Thoracic aorta (tissue), 2 donors: Measurements from ENCODE around the gene STOML1. TPM values are rescaled to one million over a fixed set of nuclear protein-coding genes. Genes with fewer than 3 reads are reported as not detected.
A peak's percentile ranks its signal among the peaks of the same experiment; 100 is the strongest.

Experiments
- ATAC-seq: fragments of 150-250 bp; one replicate; pipeline ENCODE4 v1.8.0; 2017; ENCODE audit warnings: low read depth; ENCODE audit not compliant: insufficient number of reproducible peaks, low FRiP score
- DNase-seq: peaks from one replicate; pipeline ENCODE4 v3.0.0-alpha.2; 2020; ENCODE audit warnings: low spot score
- H3K27ac ChIP-seq, 2 donors: fragments of 200-600 bp; sonication (generic); 1 replicate in 1 of 2; 2 replicates in 1 of 2; pipeline ENCODE4 v1.5.1; 2016; ENCODE audit warnings: mild to moderate bottlenecking in 2 of 2, moderate library complexity in 2 of 2
- H3K27me3 ChIP-seq: fragments of 200-600 bp; sonication (generic); replicated peaks from 2 replicates; pipeline ENCODE4 v1.6.0; 2016; ENCODE audit warnings: mild to moderate bottlenecking; ENCODE audit not compliant: insufficient read depth
- H3K36me3 ChIP-seq: fragments of 200-600 bp; sonication (generic); one replicate; pipeline ENCODE4 v1.5.1; 2016
- H3K4me1 ChIP-seq, 2 donors: fragments of 200-600 bp; sonication (generic); 1 replicate in 1 of 2; 2 replicates in 1 of 2; pipeline versions ENCODE4 v1.5.1 to v1.6.0; 2016; ENCODE audit warnings: low read depth in 2 of 2, mild to moderate bottlenecking in 1 of 2; ENCODE audit not compliant: control insufficient read depth in 1 of 2
- H3K4me3 ChIP-seq: fragments of 200-600 bp; sonication (generic); 2 replicates; pipeline ENCODE4 v1.5.1; 2016; ENCODE audit warnings: mild to moderate bottlenecking
- H3K9me3 ChIP-seq: fragments of 200-600 bp; sonication (generic); 2 replicates; pipeline ENCODE4 v1.5.1; 2016
- CTCF ChIP-seq: fragments of 200-600 bp; sonication (generic); IDR thresholded peaks from one replicate; pipeline ENCODE4 v1.5.1; 2019; ENCODE audit warnings: antibody characterized with exemption
- total RNA-seq, 2 donors: library from RNA; depleted of rRNA; stranded (reverse); fragments of >200 nt; gene quantifications; one replicate each; pipeline versions ENCODE4 v1.1.0 to v1.2.3, GENCODE V29; 2016

Gene STOML1
- total RNA-seq, 2 donors from 2014 or later, result 23.6 to 37.9 TPM

DNA sequence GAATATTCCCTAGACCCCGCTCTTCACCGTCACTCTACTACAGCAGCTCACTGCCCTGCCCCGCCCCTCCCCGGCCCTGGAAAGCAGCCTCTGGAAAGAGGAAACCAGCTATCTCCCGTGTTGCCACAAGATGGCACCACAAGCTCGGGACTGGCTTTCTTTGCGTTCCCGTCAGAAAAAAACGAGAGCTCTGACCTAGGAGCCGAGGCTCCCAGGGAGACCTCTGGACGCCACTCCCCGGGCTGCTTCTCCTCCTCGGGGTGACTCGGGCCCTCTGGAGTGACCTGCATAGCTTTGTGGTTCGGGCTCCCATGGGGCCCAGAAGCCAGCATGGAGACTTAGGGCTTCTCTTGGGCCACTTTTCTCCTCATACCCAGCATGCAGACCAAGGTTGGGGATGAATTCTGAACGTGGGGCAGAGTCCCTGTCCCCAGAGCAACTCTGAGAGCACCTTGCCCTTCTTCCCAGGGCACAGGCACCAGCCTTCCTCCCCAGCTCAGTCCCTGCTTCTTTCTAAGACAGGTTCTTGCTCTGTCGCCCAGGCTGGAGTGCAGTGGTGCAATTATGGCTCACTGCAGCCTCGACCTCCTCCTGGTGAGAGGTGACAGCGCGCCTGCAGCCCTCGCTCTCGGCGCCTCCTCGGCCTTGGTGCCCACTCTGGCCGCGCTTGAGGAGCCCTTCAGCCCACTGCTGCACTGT, 19.0 kb downstream of the STOML1 start:
- DNase-seq, result no peak
- TF ChIP-seq CTCF, result peak; percentile 81
- Histone ChIP-seq H3K27me3 (no peaks in the 10 kb centered on the region), H3K36me3 (no peaks in the 10 kb centered on the region), H3K4me3 (peak overlapping the region; percentile 55), H3K4me1 (peaks cover 0 to 9% of the 10 kb centered on the region in 2 donors), H3K9me3 (no peaks in the 10 kb centered on the region), H3K27ac (no peak overlapping the region)
- ATAC-seq, result peak; percentile 57

GRCh38 chr15:73969151-73969759, 22.8 kb downstream of the STOML1 start:
- DNase-seq, result no peak
- ATAC-seq, result no peak
- Histone ChIP-seq H3K9me3 (no peaks in the 10 kb centered on the region), H3K4me1 (peaks cover 0 to 17% of the 10 kb centered on the region in 2 donors), H3K36me3 (no peaks in the 10 kb centered on the region), H3K27ac (no peak overlapping the region), H3K4me3 (no peak overlapping the region), H3K27me3 (no peaks in the 10 kb centered on the region)
- no peak for TF ChIP-seq CTCF

- ATAC-seq (no peak), DNase-seq (no peak)
These were observed 23.6 kb downstream of the STOML1 start for GRCh38 chr15:73968461-73968860.

DNA sequence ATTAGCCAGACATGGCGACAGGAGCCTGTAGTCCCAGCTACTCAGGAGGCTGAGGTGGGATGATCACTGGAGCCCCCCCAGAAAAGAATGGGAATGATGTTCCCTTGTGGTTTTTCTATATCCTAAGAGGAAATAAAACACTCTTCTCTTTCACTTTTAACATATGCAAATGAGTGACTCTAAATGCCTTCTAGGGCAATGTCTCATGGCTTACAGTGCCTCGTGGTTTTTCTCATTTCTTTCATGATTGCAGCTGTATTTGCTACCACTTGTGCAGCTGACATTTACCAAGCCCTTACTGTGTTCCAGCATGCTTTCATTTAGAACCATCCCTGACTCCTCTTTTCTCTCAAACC, 26.4 kb downstream of the STOML1 start:
- peaks cover 0 to 7% of the 10 kb centered on the region in 2 donors for H3K4me1 ChIP-seq
- no peak overlapping the region for H3K27ac ChIP-seq
- H3K36me3 ChIP-seq, result no peaks in the 10 kb centered on the region
- H3K4me3 ChIP-seq, result no peak overlapping the region
- H3K9me3 ChIP-seq, result no peaks in the 10 kb centered on the region
- no peaks in the 10 kb centered on the region for H3K27me3 ChIP-seq
- no peak for TF ChIP-seq CTCF
- no peak for ATAC-seq
- DNase-seq, result no peak

More at GRCh38 chr15:73968461-73968860, 23.6 kb downstream of the STOML1 start:
- Histone ChIP-seq H3K4me1 (peaks cover 0 to 16% of the 10 kb centered on the region in 2 donors), H3K9me3 (no peaks in the 10 kb centered on the region), H3K36me3 (no peaks in the 10 kb centered on the region), H3K27ac (no peak overlapping the region), H3K27me3 (no peaks in the 10 kb centered on the region), H3K4me3 (no peak overlapping the region)
- TF ChIP-seq CTCF, result no peak

DNA sequence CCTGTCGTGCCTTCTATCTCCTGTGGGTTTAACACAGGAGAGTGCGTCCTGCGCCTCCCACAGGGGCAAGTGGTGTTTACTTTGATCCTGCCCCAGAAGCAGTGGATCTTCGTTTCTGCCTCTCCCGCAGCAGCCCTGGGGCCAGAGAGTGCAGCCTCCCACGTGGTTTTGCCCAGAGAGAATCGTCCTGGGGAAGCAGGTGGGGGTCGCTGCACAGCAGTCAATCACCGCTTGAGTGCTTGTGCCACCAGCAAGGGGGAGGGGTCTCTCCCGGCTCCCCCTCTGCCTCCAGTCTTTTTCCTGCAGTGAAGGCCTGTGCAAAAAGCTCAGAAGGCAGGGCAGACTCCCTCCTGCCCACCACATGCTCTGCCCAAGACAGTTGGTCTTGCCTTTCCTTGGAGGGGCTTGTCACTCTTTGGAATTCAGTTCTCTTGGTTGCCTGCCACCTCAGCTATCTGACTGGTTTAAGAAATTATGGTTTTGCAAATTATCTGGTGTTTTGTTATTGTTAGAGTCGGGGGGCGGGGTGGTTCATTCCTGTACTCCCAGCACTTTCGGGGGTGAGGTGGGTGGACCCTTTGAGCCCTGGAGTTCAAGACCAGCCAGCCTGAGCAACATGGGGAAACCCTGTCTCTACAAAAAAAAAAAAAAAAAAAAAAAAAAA, 26.9 kb downstream of the STOML1 start:
- Histone ChIP-seq H3K27me3 (no peaks in the 10 kb centered on the region), H3K9me3 (no peaks in the 10 kb centered on the region), H3K4me1 (peaks cover 0 to 7% of the 10 kb centered on the region in 2 donors), H3K36me3 (no peaks in the 10 kb centered on the region), H3K27ac (no peak overlapping the region), H3K4me3 (peak overlapping the region; percentile 47)
- DNase-seq (no peak), ATAC-seq (no peak)
- TF ChIP-seq CTCF, result peak; percentile 5
